GM10266 (cell line): Measurements from ENCODE around the gene STEAP3.

Experiments used
- DNase-seq: peaks from one replicate; pipeline ENCODE4 v3.0.0; 2012; ENCODE audit errors: extremely low spot score
- TF ChIP-seq, protein P1 (sequence below): IDR thresholded peaks from 2 replicates; pipeline ENCODE4 v1.5.1; 2012; ENCODE audit warnings: mild to moderate bottlenecking, low read depth; ENCODE audit not compliant: control insufficient read depth, insufficient read depth; ENCODE audit errors: missing control alignments

The STEAP3 gene

DNA sequence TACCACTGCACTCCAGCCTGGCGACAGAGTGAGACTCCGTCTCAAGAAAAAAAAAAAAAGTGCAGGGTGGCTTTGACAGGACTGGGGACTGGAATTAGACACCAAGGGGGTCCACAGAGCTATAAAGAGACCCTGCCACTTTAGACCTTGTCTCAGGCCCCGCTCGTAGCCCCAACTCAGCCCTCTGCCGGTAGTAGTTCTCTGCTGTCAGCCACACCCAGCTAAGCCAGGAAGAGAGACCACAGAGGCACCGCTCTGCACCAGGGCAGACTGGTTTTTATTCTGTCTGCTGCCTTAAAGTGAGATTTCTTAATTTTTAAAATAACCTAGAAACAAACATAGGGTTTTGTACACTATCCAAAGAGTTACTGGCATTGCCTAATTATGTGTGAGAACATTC lies 66.0 kb downstream of the STEAP3 start:
- TF ChIP-seq, protein P1, sequence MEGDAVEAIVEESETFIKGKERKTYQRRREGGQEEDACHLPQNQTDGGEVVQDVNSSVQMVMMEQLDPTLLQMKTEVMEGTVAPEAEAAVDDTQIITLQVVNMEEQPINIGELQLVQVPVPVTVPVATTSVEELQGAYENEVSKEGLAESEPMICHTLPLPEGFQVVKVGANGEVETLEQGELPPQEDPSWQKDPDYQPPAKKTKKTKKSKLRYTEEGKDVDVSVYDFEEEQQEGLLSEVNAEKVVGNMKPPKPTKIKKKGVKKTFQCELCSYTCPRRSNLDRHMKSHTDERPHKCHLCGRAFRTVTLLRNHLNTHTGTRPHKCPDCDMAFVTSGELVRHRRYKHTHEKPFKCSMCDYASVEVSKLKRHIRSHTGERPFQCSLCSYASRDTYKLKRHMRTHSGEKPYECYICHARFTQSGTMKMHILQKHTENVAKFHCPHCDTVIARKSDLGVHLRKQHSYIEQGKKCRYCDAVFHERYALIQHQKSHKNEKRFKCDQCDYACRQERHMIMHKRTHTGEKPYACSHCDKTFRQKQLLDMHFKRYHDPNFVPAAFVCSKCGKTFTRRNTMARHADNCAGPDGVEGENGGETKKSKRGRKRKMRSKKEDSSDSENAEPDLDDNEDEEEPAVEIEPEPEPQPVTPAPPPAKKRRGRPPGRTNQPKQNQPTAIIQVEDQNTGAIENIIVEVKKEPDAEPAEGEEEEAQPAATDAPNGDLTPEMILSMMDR, result no peak
- no peak for DNase-seq

DNA sequence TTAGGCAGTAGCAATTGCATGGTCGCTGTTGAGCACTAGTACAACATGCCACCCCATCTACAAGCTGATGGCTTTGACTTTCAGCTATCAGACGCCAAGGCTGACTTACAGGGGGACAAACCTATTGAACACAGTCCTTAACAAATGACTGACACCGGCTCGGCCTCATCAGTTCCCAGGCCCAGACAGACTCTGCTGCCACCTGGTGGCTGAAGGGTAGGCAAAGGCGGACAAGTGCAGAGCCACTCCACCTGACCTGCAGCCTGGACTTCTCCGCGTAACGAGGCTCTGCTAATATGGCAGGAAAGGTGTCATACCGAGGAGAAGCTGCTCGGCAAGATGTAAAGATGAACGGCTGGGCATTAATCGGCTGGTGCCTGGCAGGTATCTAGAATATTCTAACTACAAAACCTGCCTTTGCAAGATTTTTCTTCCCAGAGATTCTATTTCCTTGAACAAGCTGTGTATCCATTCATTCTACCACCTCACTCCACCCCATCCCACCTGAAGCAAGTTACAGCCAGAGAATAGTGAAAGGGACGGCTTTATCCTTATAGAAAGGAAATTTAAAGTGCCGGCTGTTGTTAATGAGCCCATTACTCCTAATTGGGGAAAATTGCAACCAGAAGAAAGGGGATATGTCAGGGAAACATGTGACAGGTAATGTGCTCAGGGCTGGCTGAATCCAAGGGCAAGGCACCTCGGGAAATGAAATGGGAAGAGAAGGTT lies 67.4 kb downstream of the STEAP3 start:
- DNase-seq, result peak; percentile 64

DNA sequence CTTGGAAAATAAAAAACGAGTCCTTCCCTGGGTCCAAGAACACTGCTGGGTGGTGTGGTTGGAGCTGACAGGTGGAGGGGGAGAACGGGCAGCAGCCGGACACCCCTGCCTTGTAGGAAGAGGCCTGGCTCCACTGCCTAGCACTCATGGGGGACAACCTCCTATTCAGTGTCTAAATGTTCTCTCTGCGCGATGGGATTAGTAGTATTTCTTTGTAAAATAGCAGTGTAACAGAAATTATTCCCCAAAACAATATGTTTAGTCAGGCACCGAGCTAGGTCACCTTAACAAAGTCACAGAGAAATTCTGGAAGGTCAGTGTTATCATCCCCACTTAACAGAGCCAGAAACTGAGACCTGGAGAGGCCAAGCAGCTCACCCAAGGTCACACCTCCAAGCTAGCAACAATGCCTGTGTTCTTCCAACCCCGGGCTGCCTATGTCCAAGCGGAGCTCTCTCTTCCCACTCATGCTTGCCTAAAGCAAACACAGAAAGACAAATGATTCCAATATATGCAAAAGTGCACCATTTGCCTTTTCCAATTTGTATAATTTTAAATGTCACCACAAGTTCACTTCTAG lies 68.0 kb downstream of the STEAP3 start:
- DNase-seq, result no peak
- TF ChIP-seq, protein P1, result no peak

More for the DNA sequence above, 67.4 kb downstream of the STEAP3 start:
- TF ChIP-seq, protein P1, result peak; percentile 85

DNA sequence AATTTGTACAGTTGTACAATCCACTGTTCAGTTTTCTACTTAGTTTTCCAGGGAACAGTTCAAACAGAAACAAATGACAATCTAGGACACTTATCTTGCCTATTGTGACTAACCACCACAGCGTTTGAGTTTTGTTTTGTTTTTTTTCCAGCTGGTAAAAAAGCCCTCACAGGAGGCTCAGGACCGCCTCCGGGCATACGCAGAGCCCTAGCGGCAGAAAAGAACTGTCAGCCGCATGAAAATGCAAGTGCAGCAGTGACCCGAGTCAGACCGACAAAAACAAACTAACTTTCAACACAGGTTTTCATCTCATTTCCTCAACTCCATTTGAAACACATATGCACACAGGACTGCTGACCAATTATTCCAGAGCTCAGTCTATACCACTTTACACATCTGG lies 68.6 kb downstream of the STEAP3 start:
- DNase-seq, result no peak
- TF ChIP-seq, protein P1, result no peak

DNA sequence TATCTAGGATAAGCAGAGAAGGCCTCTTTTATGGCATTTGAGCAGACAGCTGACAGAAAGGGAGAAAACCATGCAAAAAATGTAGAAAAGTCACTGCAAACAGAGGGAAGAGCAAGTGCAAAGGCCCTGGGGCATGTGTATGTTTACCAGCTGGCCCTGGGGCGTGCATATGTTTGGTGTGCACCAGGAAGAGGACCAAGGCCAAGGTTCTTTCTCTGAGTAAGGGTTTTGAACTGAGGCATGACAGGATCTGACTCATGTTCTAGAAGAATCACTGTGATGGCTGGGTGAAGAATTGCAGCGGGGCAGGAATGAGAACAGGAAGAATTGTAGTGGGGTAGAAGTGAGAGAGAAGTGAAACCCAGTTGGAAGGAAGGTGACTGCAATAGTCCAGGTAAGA lies 69.6 kb downstream of the STEAP3 start:
- no peak for DNase-seq

DNA sequence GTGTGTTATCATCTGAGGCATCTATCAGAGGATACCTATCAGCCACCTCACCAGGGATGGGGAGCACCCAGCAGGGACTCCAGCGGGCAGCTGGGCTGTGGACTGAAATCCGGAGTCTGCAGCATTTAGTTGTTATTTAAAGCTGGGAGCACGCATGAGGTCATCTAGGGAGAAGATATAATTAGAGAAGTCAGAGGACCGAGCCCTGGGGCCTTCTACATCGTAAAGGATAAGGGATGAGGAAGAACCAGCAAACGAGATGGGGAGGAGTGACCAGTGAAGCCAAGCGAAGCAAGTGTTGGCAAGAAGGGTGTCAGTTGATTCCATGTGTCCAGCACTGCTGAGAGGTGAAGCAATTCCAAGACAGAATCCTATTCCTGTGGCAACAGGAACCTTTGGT lies 70.3 kb downstream of the STEAP3 start:
- TF ChIP-seq, protein P1, result no peak
- DNase-seq, result no peak

More for the DNA sequence above, 69.6 kb downstream of the STEAP3 start:
- TF ChIP-seq, protein P1, result no peak

DNA sequence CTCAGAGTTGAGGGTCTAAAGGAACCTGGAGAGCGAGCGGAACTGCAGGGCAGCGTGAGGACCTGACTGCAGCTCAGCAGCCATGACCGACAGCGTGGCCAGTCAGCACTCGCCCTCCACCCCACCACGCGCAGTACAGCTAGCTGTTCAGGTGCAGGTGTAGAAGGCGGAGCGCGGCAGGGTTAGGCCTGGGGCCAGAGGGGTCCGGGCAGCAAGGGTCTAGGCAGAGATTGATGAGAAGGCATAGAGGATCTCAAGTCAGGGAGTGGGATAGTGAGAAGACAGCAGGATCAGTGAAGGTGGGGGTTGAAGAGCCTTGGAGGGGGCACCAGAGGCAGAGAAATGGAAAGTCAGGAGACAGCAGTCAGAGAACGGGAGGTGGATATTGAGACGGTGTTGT lies 71.0 kb downstream of the STEAP3 start:
- no peak for DNase-seq
- TF ChIP-seq, protein P1, result no peak
